NT2/D1 (cell line): ENCODE data around the gene CPM.
"Not testable (repeated sequence)": the region's sequence is repeated elsewhere in the genome, so short reads cannot be mapped to it uniquely, and the experiment has no call there.

Source experiments
- DNase-seq: peaks from one replicate; pipeline ENCODE4 v3.0.0-alpha.2; 2011; ENCODE audit warnings: low read depth, low spot score
- H3K27me3 ChIP-seq: 2 replicates; pipeline ENCODE4 v1.6.0; 2011; ENCODE audit warnings: mild to moderate bottlenecking; ENCODE audit not compliant: insufficient read length, insufficient read depth
- H3K36me3 ChIP-seq: 2 replicates; pipeline ENCODE4 v1.6.1; 2011; ENCODE audit warnings: mild to moderate bottlenecking, low read length, mixed read lengths; ENCODE audit not compliant: insufficient read depth, insufficient read length
- H3K4me1 ChIP-seq: 2 replicates; pipeline ENCODE4 v1.5.1; 2011; ENCODE audit not compliant: insufficient read depth, insufficient read length
- H3K4me3 ChIP-seq: 2 replicates; pipeline ENCODE4 v1.5.1; 2011; ENCODE audit warnings: low read depth; ENCODE audit not compliant: insufficient read length
- H3K9ac ChIP-seq: 2 replicates; pipeline ENCODE4 v1.6.0; 2011; ENCODE audit warnings: low read depth; ENCODE audit not compliant: insufficient read length
- H3K9me3 ChIP-seq: 2 replicates; pipeline ENCODE4 v1.5.1; 2011; ENCODE audit warnings: mild to moderate bottlenecking, low read length; ENCODE audit not compliant: insufficient read depth
- SUZ12 ChIP-seq: IDR thresholded peaks from 2 replicates; pipeline ENCODE4 v1.6.1; 2011; ENCODE audit not compliant: insufficient read length, insufficient read depth; ENCODE audit errors: extremely low read depth
- YY1 ChIP-seq: IDR thresholded peaks from 2 replicates; pipeline ENCODE4 v1.6.1; 2011; ENCODE audit not compliant: insufficient read length, insufficient read depth
- ZNF274 ChIP-seq: IDR thresholded peaks from 2 replicates; pipeline ENCODE4 v1.6.1; 2011; ENCODE audit warnings: mild to moderate bottlenecking, low read depth, low read length

CPM gene

DNA sequence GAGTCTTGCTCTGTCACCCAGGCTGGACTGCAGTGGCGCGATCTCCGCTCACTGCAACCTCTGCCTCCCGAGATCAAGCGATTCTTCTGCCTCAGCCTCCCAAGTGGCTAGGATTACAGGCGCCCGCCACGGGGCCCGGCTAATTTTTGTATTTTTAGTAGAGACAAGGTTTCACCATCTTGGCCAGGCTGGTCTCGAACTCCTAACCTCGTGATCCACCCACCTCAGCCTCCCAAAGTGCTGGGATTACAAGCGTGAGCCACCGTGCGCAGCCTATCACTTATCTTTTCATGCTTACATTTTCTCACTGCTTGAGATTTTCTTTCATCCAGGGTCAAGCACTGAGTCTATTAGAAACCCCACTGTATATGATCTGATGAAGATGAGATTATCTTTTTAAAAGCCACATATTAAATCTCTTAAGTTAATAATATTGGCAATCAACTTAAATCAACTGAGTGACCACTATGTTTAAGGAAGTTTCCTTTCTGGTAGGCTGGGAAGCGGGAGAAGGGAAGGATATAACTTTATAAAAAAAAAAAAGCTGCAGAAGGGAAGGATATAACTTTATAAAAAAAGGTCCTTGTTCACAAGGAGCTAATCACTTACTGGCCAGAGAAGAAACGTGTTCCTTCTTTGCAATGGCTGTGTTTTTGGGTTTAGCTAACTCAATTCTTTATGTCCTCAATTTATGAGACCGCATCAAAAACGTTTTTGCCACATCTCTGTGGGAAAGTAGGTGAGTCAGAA is 126.3 kb downstream of the CPM start:
- no peaks in the 10 kb centered on the region for H3K9me3 ChIP-seq
- H3K4me1 ChIP-seq = peaks cover 9% of the 10 kb centered on the region
- DNase-seq = no peak
- H3K9ac ChIP-seq = peak overlapping the region; percentile 69
- no peaks in the 10 kb centered on the region for H3K27me3 ChIP-seq
- H3K4me3 ChIP-seq = no peak overlapping the region
- TF ChIP-seq SUZ12 = no peak
- no peak for TF ChIP-seq YY1
- no peak for TF ChIP-seq ZNF274
- H3K36me3 ChIP-seq = peaks cover 26% of the 10 kb centered on the region

DNA sequence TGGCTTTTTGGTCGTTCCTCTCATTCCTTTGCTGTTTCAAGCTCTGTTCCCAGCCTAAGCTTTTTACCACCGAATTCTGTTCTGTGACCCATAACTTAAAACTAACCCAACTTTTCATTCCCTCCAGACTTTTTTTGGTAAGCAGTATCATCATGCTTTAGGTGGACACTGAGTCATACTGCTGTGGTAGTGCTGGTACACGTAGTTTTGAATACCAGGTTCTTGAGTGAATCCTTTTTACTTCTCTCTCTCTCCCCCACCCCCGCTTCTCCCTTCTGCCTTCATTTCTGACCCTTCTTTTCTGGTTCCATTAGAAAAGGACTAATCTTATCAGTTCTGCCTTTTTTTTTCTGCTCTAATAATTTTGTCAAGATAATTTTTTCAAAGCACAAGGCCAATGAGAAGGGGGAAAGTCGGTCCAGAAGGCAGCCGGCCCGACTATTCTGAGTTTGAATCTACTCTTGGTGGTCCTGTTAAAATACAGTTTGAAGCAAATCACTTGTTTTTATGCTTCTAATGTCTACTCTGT is 127.3 kb downstream of the CPM start:
- Histone ChIP-seq H3K4me1 (peaks cover 9% of the 10 kb centered on the region), H3K9ac (no peak overlapping the region), H3K27me3 (no peaks in the 10 kb centered on the region), H3K4me3 (no peak overlapping the region), H3K9me3 (no peaks in the 10 kb centered on the region), H3K36me3 (peaks cover 18% of the 10 kb centered on the region)
- TF ChIP-seq YY1 (no peak), SUZ12 (no peak), ZNF274 (no peak)
- no peak for DNase-seq

- no peak for DNase-seq
- no peak for TF ChIP-seq YY1
- no peak for TF ChIP-seq ZNF274
- TF ChIP-seq SUZ12 = no peak
- Histone ChIP-seq H3K27me3 (no peaks in the 10 kb centered on the region), H3K9ac (peak overlapping the region; percentile 53), H3K4me1 (peaks cover 9% of the 10 kb centered on the region), H3K36me3 (peaks cover 12% of the 10 kb centered on the region), H3K4me3 (no peak overlapping the region), H3K9me3 (no peaks in the 10 kb centered on the region)
Observed at GRCh38 chr12:68804657-68805591, 128.0 kb downstream of the CPM start.

DNA sequence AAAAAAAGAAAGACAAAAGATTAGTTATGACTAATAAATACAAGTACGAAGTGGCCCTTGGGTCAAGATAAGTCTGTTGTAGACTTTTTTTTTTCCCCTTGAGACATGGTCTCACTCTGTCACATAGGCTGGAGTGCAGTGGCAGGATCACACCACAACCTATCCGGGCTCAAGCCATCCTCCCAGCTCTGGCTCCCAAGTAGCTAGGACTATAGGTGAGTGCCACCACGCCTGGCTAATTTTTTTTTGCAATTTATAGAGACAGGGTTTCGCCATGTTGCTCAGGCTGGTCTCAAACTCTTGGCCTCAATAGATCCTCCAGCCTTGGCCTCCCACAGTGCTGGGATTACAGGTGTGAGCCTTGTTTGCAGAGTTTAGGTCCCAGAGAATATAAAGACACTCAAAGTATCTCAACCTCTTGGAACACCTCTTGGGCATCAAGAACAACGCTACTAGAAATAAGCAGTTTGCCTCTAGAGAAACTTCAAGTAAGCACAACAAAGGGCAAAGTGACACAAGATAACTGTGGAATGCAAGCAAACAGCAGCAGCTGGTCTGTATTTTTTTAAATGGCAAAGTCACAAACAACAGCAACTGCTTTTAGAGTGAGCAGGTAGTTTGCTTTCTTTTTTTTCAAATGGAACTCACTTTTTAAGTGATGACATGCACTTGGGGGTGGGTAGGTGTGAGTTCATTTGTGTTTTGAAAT is 128.9 kb downstream of the CPM start:
- Histone ChIP-seq H3K4me1 (peaks cover 9% of the 10 kb centered on the region), H3K4me3 (no peak overlapping the region)
- TF ChIP-seq ZNF274 = no peak
- no peak for TF ChIP-seq YY1
- no peak for TF ChIP-seq SUZ12

DNA sequence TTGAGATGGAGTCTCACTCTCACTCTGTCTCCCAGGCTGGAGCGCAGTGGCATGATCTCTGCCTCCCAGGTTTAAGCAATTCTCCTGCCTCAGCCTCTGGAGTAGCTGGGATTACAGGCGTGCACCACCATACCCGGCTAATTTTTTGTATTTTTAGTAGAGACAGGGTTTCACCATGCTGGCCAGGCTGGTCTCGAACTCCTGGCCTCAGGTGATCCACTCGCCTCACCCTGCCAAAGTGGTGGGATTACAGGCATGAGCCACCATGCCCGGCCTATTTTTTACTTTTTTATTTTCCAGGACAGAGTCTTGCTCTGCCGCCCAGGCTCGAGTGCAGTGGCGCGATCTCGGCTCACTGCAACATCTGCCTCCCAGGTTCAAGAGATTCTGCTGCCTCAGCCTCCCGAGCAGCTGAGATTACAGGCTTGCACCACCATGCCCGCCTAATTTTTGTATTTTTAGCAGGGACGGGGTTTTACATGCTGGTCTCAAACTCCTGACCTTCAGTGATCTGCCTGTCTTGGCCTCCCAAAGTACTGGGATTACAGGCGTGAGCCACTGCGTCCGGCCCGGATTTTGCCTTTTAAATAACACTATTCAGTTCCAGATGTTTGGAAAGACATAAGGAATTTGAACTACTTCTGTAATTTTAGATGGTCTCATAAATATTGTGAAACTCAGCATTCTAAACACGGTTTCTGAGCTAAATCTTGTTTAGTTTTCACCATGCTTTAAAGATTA is 129.9 kb downstream of the CPM start:
- H3K36me3 ChIP-seq, H3K9me3 ChIP-seq, H3K27me3 ChIP-seq, DNase-seq, H3K9ac ChIP-seq, H3K4me3 ChIP-seq, H3K4me1 ChIP-seq: not testable (repeated sequence)

More for the DNA sequence above, 128.9 kb downstream of the CPM start:
- Histone ChIP-seq H3K27me3 (no peaks in the 10 kb centered on the region), H3K36me3 (peaks cover 4% of the 10 kb centered on the region), H3K9ac (no peak overlapping the region), H3K9me3 (no peaks in the 10 kb centered on the region)
- no peak for DNase-seq

GRCh38 chr12:68802372-68802745 is 130.6 kb downstream of the CPM start:
- not testable (repeated sequence) for H3K4me1 ChIP-seq

More at GRCh38 chr12:68802372-68802745, 130.6 kb downstream of the CPM start:
- H3K27me3 ChIP-seq, DNase-seq, H3K4me3 ChIP-seq, H3K9me3 ChIP-seq, H3K36me3 ChIP-seq, H3K9ac ChIP-seq: not testable (repeated sequence)
